Keratinocyte (primary cell): ENCODE results near the gene MSI2. TPM values are rescaled to one million over a fixed set of nuclear protein-coding genes. Genes with fewer than 3 reads are reported as not detected.
A peak's percentile ranks its signal among the peaks of the same experiment; 100 is the strongest.

Experiments used
- DNase-seq: peaks from one replicate; pipeline ENCODE4 v3.0.0-alpha.2; 2011; ENCODE audit warnings: low read depth, missing footprints, low spot score
- FAIRE-seq: peaks from 2 replicates; lab custom pipeline; 2011; peaks lifted over from hg19 to GRCh38; lab: Jason Lieb, UNC
- H2AFZ ChIP-seq: 2 replicates; pipeline ENCODE4 v1.6.0; 2012; ENCODE audit warnings: low read length, control low read depth, inconsistent platforms; ENCODE audit not compliant: control insufficient read depth
- H3K27ac ChIP-seq: 2 replicates; pipeline ENCODE4 v1.5.1; 2011; ENCODE audit warnings: low read length; ENCODE audit not compliant: control insufficient read depth, insufficient read depth
- H3K27me3 ChIP-seq: 3 replicates; pipeline ENCODE4 v1.6.0; 2011; ENCODE audit warnings: low read length; ENCODE audit not compliant: control insufficient read depth, insufficient read depth; ENCODE audit errors: extremely low read depth
- H3K36me3 ChIP-seq, 2 experiments: 2 replicates in 1 of 2; 3 replicates in 1 of 2; pipeline ENCODE4 v1.5.1; 2011; ENCODE audit warnings: low read length in 2 of 2, mild to moderate bottlenecking in 1 of 2; ENCODE audit not compliant: control insufficient read depth in 2 of 2, insufficient read depth in 2 of 2; ENCODE audit errors: extremely low read depth in 1 of 2
- H3K4me1 ChIP-seq: 3 replicates; pipeline ENCODE4 v1.5.1; 2011; ENCODE audit warnings: low read length; ENCODE audit not compliant: control insufficient read depth, insufficient read depth; ENCODE audit errors: extremely low read depth
- H3K4me2 ChIP-seq: 3 replicates; pipeline ENCODE4 v1.6.0; 2011; ENCODE audit warnings: low read depth, low read length; ENCODE audit not compliant: control insufficient read depth, insufficient read depth; ENCODE audit errors: extremely low read depth
- H3K4me3 ChIP-seq, 3 experiments: fragments of 200-600 bp in 1 of 3; sonication (generic) in 1 of 3; 2 replicates in 2 of 3; 3 replicates in 1 of 3; pipeline ENCODE4 v1.5.1; 2011 to 2016; ENCODE audit warnings: low read length in 3 of 3, mild to moderate bottlenecking in 3 of 3, control low read depth in 2 of 3, inconsistent platforms in 1 of 3, low read depth in 1 of 3, mixed read lengths in 1 of 3, mixed run types in 1 of 3, moderate library complexity in 1 of 3; ENCODE audit not compliant: control insufficient read depth in 2 of 3, insufficient read depth in 2 of 3; ENCODE audit errors: extremely low read depth in 1 of 3
- H3K79me2 ChIP-seq: 2 replicates; pipeline ENCODE4 v1.6.0; 2012; ENCODE audit warnings: low read length; ENCODE audit not compliant: control insufficient read depth, insufficient read depth
- H3K9ac ChIP-seq: 3 replicates; pipeline ENCODE4 v1.6.0; 2011; ENCODE audit warnings: low read length; ENCODE audit not compliant: control insufficient read depth, insufficient read depth; ENCODE audit errors: extremely low read depth
- H3K9me1 ChIP-seq: 3 replicates; pipeline ENCODE4 v1.6.0; 2011; ENCODE audit warnings: low read length; ENCODE audit not compliant: control insufficient read depth, insufficient read depth; ENCODE audit errors: extremely low read depth
- H3K9me3 ChIP-seq: 2 replicates; pipeline ENCODE4 v1.5.1; 2012; ENCODE audit warnings: low read depth, low read length; ENCODE audit not compliant: control insufficient read depth
- H4K20me1 ChIP-seq: 3 replicates; pipeline ENCODE4 v1.6.0; 2011; ENCODE audit warnings: low read length; ENCODE audit not compliant: control insufficient read depth, insufficient read depth; ENCODE audit errors: extremely low read depth
- EZH2 ChIP-seq: IDR thresholded peaks from one replicate; pipeline ENCODE4 v1.6.1; 2012; ENCODE audit warnings: inconsistent platforms, mild to moderate bottlenecking, low read length, moderate library complexity
- dilution Hi-C: fragments of 300-500 bp; cut with MboI; formaldehyde crosslinking; loops from one replicate; pipeline ENCODE4 v1.7.0; 2020; ENCODE audit warnings: low sequenced_read_pairs; ENCODE audit not compliant: extremely low pct_ligation_motif_present
- polyA plus RNA-seq, 5 experiments: library from polyadenylated mRNA; depleted of rRNA in 3 of 5; stranded (reverse) in 3 of 5; stranded (forward) in 1 of 5; unstranded in 1 of 5; fragments of >200 nt; gene quantifications; 1 replicate in 1 of 5; 2 replicates in 3 of 5; 3 replicates in 1 of 5; pipeline versions ENCODE4 v1.2.1 to v1.2.3, GENCODE V29; 2011 to 2012; ENCODE audit warnings: missing spikeins in 2 of 5, low read depth in 1 of 5, low replicate concordance in 1 of 5
- TF ChIP-seq, protein P1 (sequence below), 3 experiments: IDR thresholded peaks in 1 of 3; conservative IDR thresholded peaks in 1 of 3; optimal IDR thresholded peaks in 1 of 3; 2 replicates in 2 of 3; 3 replicates in 1 of 3; pipeline versions ENCODE3 to v1.5.1; 2011; ENCODE audit warnings: low read length in 3 of 3, mild to moderate bottlenecking in 3 of 3, moderate library complexity in 2 of 3, control low read depth in 1 of 3, inconsistent platforms in 1 of 3; ENCODE audit not compliant: insufficient read depth in 2 of 3; ENCODE audit errors: extremely low read depth in 1 of 3

MSI2 gene
- polyA plus RNA-seq, 1 donor (not counting 4 experiments of a cell fraction or from before 2014, with no cell fraction given) = 22.3 TPM

DNA sequence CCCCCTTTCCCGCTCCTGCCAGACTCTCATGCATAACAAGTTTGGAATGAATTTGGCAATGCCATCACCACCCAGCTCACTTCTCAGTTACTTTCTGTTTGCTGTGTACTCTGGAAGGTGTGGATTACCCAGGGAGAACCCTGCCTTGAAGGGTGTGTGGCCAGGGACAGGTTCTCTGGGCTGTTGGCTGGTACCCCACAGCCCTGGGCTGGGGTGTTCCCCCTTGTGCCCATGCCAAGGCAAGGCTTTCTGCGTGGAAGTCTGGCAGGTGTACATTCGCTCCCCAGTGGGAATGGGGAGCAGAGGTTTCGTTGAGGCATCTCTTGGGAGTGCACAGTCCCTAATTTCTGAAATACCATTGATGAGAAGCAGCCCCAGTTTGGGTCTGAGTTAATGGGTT lies 301.1 kb downstream of the MSI2 start:
- FAIRE-seq (no peak), DNase-seq (no peak)
- Histone ChIP-seq H3K4me1 (peaks cover 15% of the 10 kb centered on the region), H3K4me3 (no peak overlapping the region), H3K36me3 (no peaks in the 10 kb centered on the region), H3K4me2 (peak overlapping the region; percentile 70), H3K27me3 (no peaks in the 10 kb centered on the region), H4K20me1 (no peaks in the 10 kb centered on the region), H2AFZ (no peak overlapping the region), H3K79me2 (no peaks in the 10 kb centered on the region), H3K9ac (no peak overlapping the region), H3K27ac (no peak overlapping the region), H3K9me1 (no peaks in the 10 kb centered on the region), H3K9me3 (no peaks in the 10 kb centered on the region)
- dilution Hi-C loops = no loop called here
- TF ChIP-seq EZH2 = no peak

DNA sequence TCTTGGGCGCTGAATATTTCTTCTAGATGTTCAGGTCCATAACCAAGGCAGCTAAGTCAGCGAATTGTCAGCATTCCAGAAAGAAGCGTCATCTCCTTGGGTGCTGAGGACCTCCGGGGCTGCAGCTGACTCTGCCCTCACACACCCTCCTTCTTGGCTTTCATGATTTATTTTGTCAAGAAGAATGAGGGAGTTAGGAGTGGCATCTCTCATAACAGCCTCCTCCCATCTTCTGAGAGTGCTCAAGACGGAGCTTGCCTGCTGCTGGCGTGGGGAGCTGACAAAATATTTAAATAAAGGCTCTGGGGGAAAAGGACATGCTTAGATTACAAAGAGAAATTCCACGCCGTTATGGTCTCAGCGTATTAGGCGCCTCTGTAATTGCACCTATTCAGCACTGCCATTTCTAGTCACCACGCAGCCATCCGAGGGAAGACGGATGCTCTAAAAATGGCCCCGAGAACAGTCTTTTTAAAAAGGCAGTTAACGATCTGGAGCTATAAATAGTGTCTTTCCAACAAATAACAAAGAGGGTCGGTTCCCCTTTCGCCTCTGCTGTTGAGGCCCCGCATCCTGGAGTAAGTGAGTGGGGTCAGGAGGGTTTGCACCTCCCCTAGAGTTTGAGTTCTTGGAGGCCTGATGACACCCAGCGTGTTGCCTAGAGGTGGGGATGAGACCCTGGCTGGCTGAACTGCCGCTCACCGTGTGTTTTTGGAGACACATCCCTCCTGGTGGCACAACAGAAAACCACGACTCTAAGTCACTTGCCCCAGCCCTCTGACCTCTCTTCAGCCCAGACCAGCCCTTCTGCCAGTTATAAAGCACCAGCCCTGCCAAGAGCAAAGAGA lies 301.7 kb downstream of the MSI2 start:
- H2AFZ ChIP-seq = no peak overlapping the region
- TF ChIP-seq, protein P1, sequence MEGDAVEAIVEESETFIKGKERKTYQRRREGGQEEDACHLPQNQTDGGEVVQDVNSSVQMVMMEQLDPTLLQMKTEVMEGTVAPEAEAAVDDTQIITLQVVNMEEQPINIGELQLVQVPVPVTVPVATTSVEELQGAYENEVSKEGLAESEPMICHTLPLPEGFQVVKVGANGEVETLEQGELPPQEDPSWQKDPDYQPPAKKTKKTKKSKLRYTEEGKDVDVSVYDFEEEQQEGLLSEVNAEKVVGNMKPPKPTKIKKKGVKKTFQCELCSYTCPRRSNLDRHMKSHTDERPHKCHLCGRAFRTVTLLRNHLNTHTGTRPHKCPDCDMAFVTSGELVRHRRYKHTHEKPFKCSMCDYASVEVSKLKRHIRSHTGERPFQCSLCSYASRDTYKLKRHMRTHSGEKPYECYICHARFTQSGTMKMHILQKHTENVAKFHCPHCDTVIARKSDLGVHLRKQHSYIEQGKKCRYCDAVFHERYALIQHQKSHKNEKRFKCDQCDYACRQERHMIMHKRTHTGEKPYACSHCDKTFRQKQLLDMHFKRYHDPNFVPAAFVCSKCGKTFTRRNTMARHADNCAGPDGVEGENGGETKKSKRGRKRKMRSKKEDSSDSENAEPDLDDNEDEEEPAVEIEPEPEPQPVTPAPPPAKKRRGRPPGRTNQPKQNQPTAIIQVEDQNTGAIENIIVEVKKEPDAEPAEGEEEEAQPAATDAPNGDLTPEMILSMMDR (optimal IDR thresholded peaks at IDR 0.05 in 1 of 3, IDR thresholded peaks at IDR 0.05 in 1 of 3, conservative IDR thresholded peaks at IDR 0.05 in 1 of 3; ENCODE audit: extremely low read depth in 1 of 3, insufficient read depth in 2 of 3, low read length in 3 of 3) = no peak
- no peak for TF ChIP-seq EZH2
- H4K20me1 ChIP-seq = no peaks in the 10 kb centered on the region
- no peak overlapping the region for H3K27ac ChIP-seq
- DNase-seq (peak; percentile 73), FAIRE-seq (peak; percentile 98)
- dilution Hi-C loops = no loop called here
- H3K79me2 ChIP-seq = no peaks in the 10 kb centered on the region
- peak overlapping the region; percentile 70 for H3K4me2 ChIP-seq
- no peaks in the 10 kb centered on the region for H3K9me1 ChIP-seq
- peak overlapping the region in 1 of 3 experiments; percentile 47 for H3K4me3 ChIP-seq
- H3K4me1 ChIP-seq = peaks cover 15% of the 10 kb centered on the region
- no peaks in the 10 kb centered on the region for H3K36me3 ChIP-seq
- no peaks in the 10 kb centered on the region for H3K27me3 ChIP-seq
- no peak overlapping the region for H3K9ac ChIP-seq
- no peaks in the 10 kb centered on the region for H3K9me3 ChIP-seq
